GM23248 (cell line): Measurements from ENCODE around the gene SLC51B. TPM values are rescaled to one million over a fixed set of nuclear protein-coding genes. Genes with fewer than 3 reads are reported as not detected.

Experiments used
- DNase-seq: peaks from one replicate; pipeline ENCODE4 v3.0.0-alpha.2; 2015
- H2AFZ ChIP-seq: fragments of 200-600 bp; sonication (generic); 2 replicates; pipeline ENCODE4 v1.6.1; 2016; ENCODE audit warnings: antibody characterized with exemption
- H3F3A ChIP-seq: fragments of 200-600 bp; sonication (generic); 2 replicates; pipeline ENCODE4 v1.6.1; 2016; ENCODE audit warnings: mild to moderate bottlenecking, antibody characterized with exemption, mixed run types; ENCODE audit not compliant: insufficient read depth
- H3K27ac ChIP-seq: fragments of 200-600 bp; sonication (generic); 2 replicates; pipeline ENCODE4 v1.5.1; 2016; ENCODE audit warnings: mild to moderate bottlenecking
- H3K27me3 ChIP-seq: fragments of 200-600 bp; sonication (generic); replicated peaks from 2 replicates; pipeline ENCODE4 v1.6.1; 2016; ENCODE audit warnings: mild to moderate bottlenecking; ENCODE audit not compliant: insufficient read depth
- H3K36me3 ChIP-seq: fragments of 200-600 bp; sonication (generic); 2 replicates; pipeline ENCODE4 v1.6.1; 2016; ENCODE audit warnings: low read depth, mild to moderate bottlenecking
- H3K4me1 ChIP-seq: fragments of 200-600 bp; sonication (generic); 2 replicates; pipeline ENCODE4 v1.6.1; 2016; ENCODE audit warnings: mild to moderate bottlenecking; ENCODE audit not compliant: insufficient read depth
- H3K4me2 ChIP-seq: fragments of 200-600 bp; sonication (generic); one replicate; pipeline ENCODE4 v1.6.1; 2016; ENCODE audit warnings: mild to moderate bottlenecking; ENCODE audit not compliant: unreplicated experiment
- H3K4me3 ChIP-seq: fragments of 200-600 bp; sonication (generic); 2 replicates; pipeline ENCODE4 v1.5.1; 2016; ENCODE audit warnings: mild to moderate bottlenecking
- H3K79me2 ChIP-seq: fragments of 200-600 bp; sonication (generic); 2 replicates; pipeline ENCODE4 v1.6.1; 2016; ENCODE audit warnings: mild to moderate bottlenecking; ENCODE audit not compliant: insufficient read depth
- H3K9ac ChIP-seq: fragments of 200-600 bp; sonication (generic); 2 replicates; pipeline ENCODE4 v1.6.1; 2016; ENCODE audit warnings: mild to moderate bottlenecking
- H3K9me2 ChIP-seq: fragments of 200-600 bp; sonication (generic); 2 replicates; pipeline ENCODE4 v1.6.1; 2016; ENCODE audit warnings: mixed run types, mild to moderate bottlenecking, moderate library complexity; ENCODE audit not compliant: insufficient read depth
- H3K9me3 ChIP-seq: fragments of 200-600 bp; sonication (generic); one replicate; pipeline ENCODE4 v1.6.1; 2017; ENCODE audit warnings: low read depth
- H4K20me1 ChIP-seq: fragments of 200-600 bp; sonication (generic); 2 replicates; pipeline ENCODE4 v1.6.0; 2016; ENCODE audit not compliant: insufficient read depth
- EZH2 ChIP-seq: fragments of 200-600 bp; sonication (generic); IDR thresholded peaks from 2 replicates; pipeline ENCODE4 v1.6.1; 2018; ENCODE audit warnings: antibody characterized with exemption, mild to moderate bottlenecking; ENCODE audit not compliant: insufficient read depth, poor library complexity, severe bottlenecking
- EZH2phosphoT487 ChIP-seq: fragments of 200-600 bp; sonication (generic); IDR thresholded peaks from 2 replicates; pipeline ENCODE4 v1.6.1; 2018; ENCODE audit warnings: antibody characterized with exemption, moderate library complexity, mild to moderate bottlenecking, low read depth; ENCODE audit not compliant: insufficient read depth
- WGBS, 2 experiments: methylation state at CpG; one replicate each; pipeline ENCODE4 v1.1.6; 2015 to 2017; ENCODE audit warnings: low lambda C conversion rate in 2 of 2, low coverage in 1 of 2; ENCODE audit errors: missing lambda C conversion rate in 2 of 2; 5-methylcytosine and 5-hydroxymethylcytosine counted together
- in situ Hi-C: fragments of 300-500 bp; cut with MboI; formaldehyde crosslinking; loops from 2 replicates; pipeline ENCODE4 v1.15.0; 2020
- polyA plus RNA-seq: library from polyadenylated mRNA; unstranded; fragments of >200 nt; fragmentation: Nextera tagmentation; extraction: Ambion mirVana; gene quantifications from 2 replicates; pipeline ENCODE4 v1.2.1, GENCODE V29; 2016
- total RNA-seq: library from RNA; depleted of rRNA; stranded (reverse); fragments of >200 nt; shearing (Covaris generic); gene quantifications from 2 replicates; pipeline ENCODE4 v1.2.3, GENCODE V29; 2014

SLC51B gene
- total and polyA plus RNA-seq, 2 experiments from 2014 or later: not detected

DNA sequence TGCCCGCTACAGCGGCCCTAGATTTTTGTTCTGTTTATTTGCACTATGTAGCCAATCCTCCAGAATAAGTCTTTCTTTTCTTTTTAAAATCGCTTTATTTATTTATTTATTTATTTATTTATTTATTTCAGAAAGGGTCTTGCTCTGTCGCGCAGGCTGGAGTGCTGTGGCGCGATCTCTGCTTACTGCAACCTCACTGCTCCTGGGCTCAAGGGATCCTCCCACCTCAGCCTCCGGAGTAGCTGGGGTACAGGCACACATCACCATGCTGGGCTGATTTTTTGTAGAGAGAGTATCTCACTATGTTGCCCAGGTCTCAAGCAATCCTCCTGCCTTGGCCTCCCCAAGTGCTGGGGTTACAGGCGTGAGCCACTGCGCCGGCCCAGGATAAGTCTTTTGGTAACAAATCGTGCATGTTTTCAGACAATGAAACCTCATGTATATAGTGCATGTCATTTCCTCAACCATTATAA, 15.4 kb upstream of the SLC51B start:
- 0 out of 2 replicates have a peak overlapping the region, but pooled peaks have one; percentile 7 for H2AFZ ChIP-seq
- 59 to 64% methylated on average over 12 of the region's 12 CpGs for WGBS, 2 experiments
- no peak for TF ChIP-seq EZH2
- TF ChIP-seq EZH2phosphoT487: no peak
- H3K36me3 ChIP-seq: peaks cover 2% of the 10 kb centered on the region; the same call in 1 of the 2 replicates
- no peak overlapping the region for H3K27ac ChIP-seq
- H3K9me3 ChIP-seq: no peaks in the 10 kb centered on the region
- peak overlapping the region; percentile 100 for H3K4me2 ChIP-seq
- H3K4me3 ChIP-seq: peak overlapping the region; percentile 93
- H3K79me2 ChIP-seq: peaks cover 21% of the 10 kb centered on the region
- no peaks in the 10 kb centered on the region for H3K9me2 ChIP-seq
- DNase-seq: no peak
- H3K9ac ChIP-seq: no peak overlapping the region; the same call in 1 of the 2 replicates
- 0 out of 2 replicates have a peak, but pooled peaks cover 3% of the 10 kb centered on the region for H4K20me1 ChIP-seq
- no peaks in the 10 kb centered on the region for H3K27me3 ChIP-seq
- H3K4me1 ChIP-seq: peaks cover 15% of the 10 kb centered on the region
- in situ Hi-C loops: no loop called here
- no peaks in the 10 kb centered on the region for H3F3A ChIP-seq

- 24 to 26% methylated on average over 13 of the region's 13 CpGs for WGBS, 2 experiments
- Histone ChIP-seq H3K79me2 (peaks cover 13% of the 10 kb centered on the region), H3K27ac (no peak overlapping the region), H3K27me3 (no peaks in the 10 kb centered on the region), H3K9ac (no peak overlapping the region), H3K4me3 (no peak overlapping the region), H3K4me2 (peak overlapping the region; percentile 23), H3F3A (no peaks in the 10 kb centered on the region), H3K4me1 (peaks cover 5% of the 10 kb centered on the region), H3K9me3 (no peaks in the 10 kb centered on the region), H3K36me3 (no peaks in the 10 kb centered on the region), H4K20me1 (no peaks in the 10 kb centered on the region), H2AFZ (peak overlapping the region; percentile 65), H3K9me2 (no peaks in the 10 kb centered on the region)
- in situ Hi-C loops: no loop called here
- DNase-seq: peak; percentile 87
- no peak for TF ChIP-seq EZH2
- no peak for TF ChIP-seq EZH2phosphoT487
These were observed 12.2 kb upstream of the SLC51B start for GRCh38 chr15:65032801-65033537.

- H3K9me3 ChIP-seq: no peaks in the 10 kb centered on the region
- no peak overlapping the region for H3K27ac ChIP-seq
- H3K9me2 ChIP-seq: no peaks in the 10 kb centered on the region
- peak overlapping the region; percentile 23 for H3K4me2 ChIP-seq
- H3F3A ChIP-seq: no peaks in the 10 kb centered on the region
- no peaks in the 10 kb centered on the region for H4K20me1 ChIP-seq
- no peaks in the 10 kb centered on the region for H3K27me3 ChIP-seq
- H3K79me2 ChIP-seq: peaks cover 5% of the 10 kb centered on the region
- no peaks in the 10 kb centered on the region for H3K36me3 ChIP-seq
- TF ChIP-seq EZH2 (no peak), EZH2phosphoT487 (no peak)
- in situ Hi-C loops: no loop called here
- WGBS, 2 experiments: 4% methylated on average over 4 of the region's 4 CpGs
- H2AFZ ChIP-seq: peak overlapping the region; percentile 65
- H3K4me1 ChIP-seq: no peaks in the 10 kb centered on the region
- no peak overlapping the region for H3K4me3 ChIP-seq
- DNase-seq: peak; percentile 79
- H3K9ac ChIP-seq: no peak overlapping the region
These were observed 11.4 kb upstream of the SLC51B start for GRCh38 chr15:65033659-65034269.

DNA sequence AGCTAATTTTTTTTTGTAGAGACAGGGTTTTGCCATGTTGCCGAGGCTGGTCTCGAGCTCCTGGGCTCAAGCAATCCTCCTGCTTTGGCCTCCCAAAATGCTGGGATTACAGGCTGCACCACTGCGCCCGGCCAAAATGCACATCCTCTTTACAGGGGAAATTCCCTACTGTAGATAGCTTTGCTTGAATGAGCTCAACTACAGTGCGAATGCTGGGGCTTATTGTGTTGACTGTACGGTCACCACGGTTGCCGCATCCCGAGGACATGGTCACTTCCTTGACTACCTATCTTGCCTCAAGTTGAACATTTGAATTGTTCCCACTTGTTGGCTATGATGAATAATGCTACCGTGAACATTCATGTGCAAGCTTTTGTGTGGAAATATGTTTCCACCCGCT, 10.5 kb upstream of the SLC51B start:
- 93 to 95% methylated on average over 11 of the region's 11 CpGs for WGBS, 2 experiments

More for the DNA sequence above, 10.5 kb upstream of the SLC51B start:
- DNase-seq: no peak
- Histone ChIP-seq H3K9ac (no peak overlapping the region), H3F3A (no peaks in the 10 kb centered on the region), H3K79me2 (no peaks in the 10 kb centered on the region), H3K27me3 (no peaks in the 10 kb centered on the region), H3K4me2 (no peak overlapping the region), H3K9me2 (no peaks in the 10 kb centered on the region), H3K4me1 (no peaks in the 10 kb centered on the region), H2AFZ (no peak overlapping the region), H3K36me3 (no peaks in the 10 kb centered on the region), H3K9me3 (no peaks in the 10 kb centered on the region), H3K27ac (no peak overlapping the region), H3K4me3 (no peak overlapping the region), H4K20me1 (no peaks in the 10 kb centered on the region)
- TF ChIP-seq EZH2: no peak
- TF ChIP-seq EZH2phosphoT487: no peak
- in situ Hi-C loops: no loop called here
